ENCODE measurements around the gene ZBTB7C. TPM values are rescaled to one million over a fixed set of nuclear protein-coding genes. Genes with fewer than 3 reads are reported as not detected.

Gene ZBTB7C
- polyA plus RNA-seq, 1 of the 3 experiments (the other 2 are of a cell fraction): 0.05 TPM

GRCh38 chr18:48036226-48036625 lies 373.0 kb downstream of the ZBTB7C start (continued):
- TF ChIP-seq, protein P1, sequence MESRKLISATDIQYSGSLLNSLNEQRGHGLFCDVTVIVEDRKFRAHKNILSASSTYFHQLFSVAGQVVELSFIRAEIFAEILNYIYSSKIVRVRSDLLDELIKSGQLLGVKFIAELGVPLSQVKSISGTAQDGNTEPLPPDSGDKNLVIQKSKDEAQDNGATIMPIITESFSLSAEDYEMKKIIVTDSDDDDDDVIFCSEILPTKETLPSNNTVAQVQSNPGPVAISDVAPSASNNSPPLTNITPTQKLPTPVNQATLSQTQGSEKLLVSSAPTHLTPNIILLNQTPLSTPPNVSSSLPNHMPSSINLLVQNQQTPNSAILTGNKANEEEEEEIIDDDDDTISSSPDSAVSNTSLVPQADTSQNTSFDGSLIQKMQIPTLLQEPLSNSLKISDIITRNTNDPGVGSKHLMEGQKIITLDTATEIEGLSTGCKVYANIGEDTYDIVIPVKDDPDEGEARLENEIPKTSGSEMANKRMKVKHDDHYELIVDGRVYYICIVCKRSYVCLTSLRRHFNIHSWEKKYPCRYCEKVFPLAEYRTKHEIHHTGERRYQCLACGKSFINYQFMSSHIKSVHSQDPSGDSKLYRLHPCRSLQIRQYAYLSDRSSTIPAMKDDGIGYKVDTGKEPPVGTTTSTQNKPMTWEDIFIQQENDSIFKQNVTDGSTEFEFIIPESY (IDR thresholded peaks at IDR 0.05; ENCODE audit: borderline replicate concordance, low read depth): no peak
- TF ChIP-seq YY1 (IDR thresholded peaks at IDR 0.05; ENCODE audit: low read depth) (no peak), JUND (IDR thresholded peaks at IDR 0.05) (no peak), POLR2AphosphoS5 (IDR thresholded peaks at IDR 0.05; ENCODE audit: low read depth, low read length) (no peak), EP300 (IDR thresholded peaks at IDR 0.05; ENCODE audit: borderline replicate concordance in 1 of 2, low read depth in 1 of 2, low read length in 1 of 2) (no peak)

GRCh38 chr18:48035556-48035860 lies 373.7 kb downstream of the ZBTB7C start:
- ChIA-PET POLR2A (interaction anchor here (1.0 to 3.6 kb wide), 7 partner anchors 17 to 146 kb away, joined by 3 to 28 read pairs (median 14); no protein-coding TSS in a partner anchor), CTCF (interaction anchor here (1.0 to 20.7 kb wide), 11 partner anchors 11 to 408 kb away, joined by 3 to 333 read pairs (median 4); no protein-coding TSS in a partner anchor)
- H4K20me1 ChIP-seq (ENCODE audit: insufficient read depth): no peaks in the 10 kb centered on the region
- 83% methylated on average over 3 of the region's 3 CpGs for WGBS (ENCODE audit: low lambda C conversion rate)
- no peak overlapping the region for H2AFZ ChIP-seq (ENCODE audit: low read depth)
- TF ChIP-seq, protein P2, sequence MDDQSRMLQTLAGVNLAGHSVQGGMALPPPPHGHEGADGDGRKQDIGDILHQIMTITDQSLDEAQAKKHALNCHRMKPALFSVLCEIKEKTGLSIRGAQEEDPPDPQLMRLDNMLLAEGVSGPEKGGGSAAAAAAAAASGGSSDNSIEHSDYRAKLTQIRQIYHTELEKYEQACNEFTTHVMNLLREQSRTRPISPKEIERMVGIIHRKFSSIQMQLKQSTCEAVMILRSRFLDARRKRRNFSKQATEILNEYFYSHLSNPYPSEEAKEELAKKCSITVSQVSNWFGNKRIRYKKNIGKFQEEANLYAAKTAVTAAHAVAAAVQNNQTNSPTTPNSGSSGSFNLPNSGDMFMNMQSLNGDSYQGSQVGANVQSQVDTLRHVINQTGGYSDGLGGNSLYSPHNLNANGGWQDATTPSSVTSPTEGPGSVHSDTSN (IDR thresholded peaks at IDR 0.05): no peak
- TF ChIP-seq POLR2AphosphoS5 (IDR thresholded peaks at IDR 0.05; ENCODE audit: low read depth, low read length): no peak
- no peak overlapping the region for H3K9ac ChIP-seq
- no peak overlapping the region for H3K4me2 ChIP-seq
- no peaks in the 10 kb centered on the region for H3K27me3 ChIP-seq (ENCODE audit: insufficient read depth)
- no peaks in the 10 kb centered on the region for H3F3A ChIP-seq (replicated peaks; ENCODE audit: insufficient read depth)
- no peaks in the 10 kb centered on the region for H3K79me2 ChIP-seq (ENCODE audit: insufficient read depth)
- no peaks in the 10 kb centered on the region for H3K9me3 ChIP-seq
- peak overlapping the region in 1 of 2 experiments; percentile 100; a peak in 2 of 4 replicates for H3K27ac ChIP-seq (ENCODE audit: low read depth in 2 of 2, low read length in 1 of 2)
- H3K9me2 ChIP-seq: no peaks in the 10 kb centered on the region
- DNase-seq: no peak
- H3K4me3 ChIP-seq (ENCODE audit: low read depth in 2 of 2, low read length in 1 of 2): no peak overlapping the region
- H3K36me3 ChIP-seq (replicated peaks in 1 of 2; ENCODE audit: control insufficient read depth in 1 of 2, insufficient read depth in 2 of 2, low read length in 1 of 2): no peaks in the 10 kb centered on the region
- peaks cover 0 to 83% of the 10 kb centered on the region in 2 experiments; a peak in 1 of 4 replicates for H3K4me1 ChIP-seq (ENCODE audit: control insufficient read depth in 1 of 2, insufficient read depth in 2 of 2, low read depth in 1 of 2, low read length in 1 of 2)

- no peaks in the 10 kb centered on the region for H3K9me2 ChIP-seq
- H3K4me2 ChIP-seq: no peak overlapping the region
- 69% methylated on average over 12 of the region's 16 CpGs for WGBS (ENCODE audit: low lambda C conversion rate)
- no peaks in the 10 kb centered on the region for H3K36me3 ChIP-seq (replicated peaks in 1 of 2; ENCODE audit: control insufficient read depth in 1 of 2, insufficient read depth in 2 of 2, low read length in 1 of 2)
- no peaks in the 10 kb centered on the region for H3K9me3 ChIP-seq
- ChIA-PET CTCF (interaction anchor here (1.0 to 20.7 kb wide), 14 partner anchors 10 to 409 kb away, joined by 3 to 333 read pairs (median 4); no protein-coding TSS in a partner anchor), POLR2A (interaction anchor here (0.9 to 3.6 kb wide), 13 partner anchors 9 to 194 kb away, joined by 3 to 28 read pairs (median 5); no protein-coding TSS in a partner anchor)
- no peak overlapping the region for H3K9ac ChIP-seq
- H3K27me3 ChIP-seq (ENCODE audit: insufficient read depth): no peaks in the 10 kb centered on the region
- DNase-seq: peak; percentile 71
- H3F3A ChIP-seq (replicated peaks; ENCODE audit: insufficient read depth): no peaks in the 10 kb centered on the region
- H2AFZ ChIP-seq (ENCODE audit: low read depth): no peak overlapping the region
- no peaks in the 10 kb centered on the region for H4K20me1 ChIP-seq (ENCODE audit: insufficient read depth)
- peak overlapping the region in 1 of 2 experiments; percentile 100; a peak in 3 of 4 replicates for H3K27ac ChIP-seq (ENCODE audit: low read depth in 2 of 2, low read length in 1 of 2)
- peaks cover 0 to 84% of the 10 kb centered on the region in 2 experiments; a peak in 1 of 4 replicates for H3K4me1 ChIP-seq (ENCODE audit: control insufficient read depth in 1 of 2, insufficient read depth in 2 of 2, low read depth in 1 of 2, low read length in 1 of 2)
- no peak overlapping the region for H3K4me3 ChIP-seq (ENCODE audit: low read depth in 2 of 2, low read length in 1 of 2)
- H3K79me2 ChIP-seq (ENCODE audit: insufficient read depth): no peaks in the 10 kb centered on the region
- TF ChIP-seq USF1 (IDR thresholded peaks at IDR 0.05; ENCODE audit: borderline replicate concordance, low read depth) (no peak), GATA2 (CRISPR knock-in tag; IDR thresholded peaks at IDR 0.05) (peak; percentile 98), YY1 (IDR thresholded peaks at IDR 0.05; ENCODE audit: low read depth) (no peak), MAX (IDR thresholded peaks at IDR 0.05; ENCODE audit: low read depth) (no peak), EP300 (IDR thresholded peaks at IDR 0.05; ENCODE audit: borderline replicate concordance in 1 of 2, low read depth in 1 of 2, low read length in 1 of 2) (peak in 1 of 2 experiments; percentile 99; a peak in 2 of 4 replicates), TAF1 (IDR thresholded peaks at IDR 0.05; ENCODE audit: borderline replicate concordance, low read depth, low read length) (no peak), FOXJ3 (CRISPR knock-in tag; IDR thresholded peaks at IDR 0.05) (peak; percentile 96), GABPA (IDR thresholded peaks at IDR 0.05; ENCODE audit: low read depth) (no peak), RFX5 (IDR thresholded peaks at IDR 0.05; ENCODE audit: low read length) (no peak), NRF1 (IDR thresholded peaks at IDR 0.05; ENCODE audit: low read depth, low read length) (no peak)
- TF ChIP-seq, protein P3, sequence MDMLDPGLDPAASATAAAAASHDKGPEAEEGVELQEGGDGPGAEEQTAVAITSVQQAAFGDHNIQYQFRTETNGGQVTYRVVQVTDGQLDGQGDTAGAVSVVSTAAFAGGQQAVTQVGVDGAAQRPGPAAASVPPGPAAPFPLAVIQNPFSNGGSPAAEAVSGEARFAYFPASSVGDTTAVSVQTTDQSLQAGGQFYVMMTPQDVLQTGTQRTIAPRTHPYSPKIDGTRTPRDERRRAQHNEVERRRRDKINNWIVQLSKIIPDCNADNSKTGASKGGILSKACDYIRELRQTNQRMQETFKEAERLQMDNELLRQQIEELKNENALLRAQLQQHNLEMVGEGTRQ (IDR thresholded peaks at IDR 0.05; ENCODE audit: borderline replicate concordance, low read depth, low read length): no peak
- TF ChIP-seq, protein P4, sequence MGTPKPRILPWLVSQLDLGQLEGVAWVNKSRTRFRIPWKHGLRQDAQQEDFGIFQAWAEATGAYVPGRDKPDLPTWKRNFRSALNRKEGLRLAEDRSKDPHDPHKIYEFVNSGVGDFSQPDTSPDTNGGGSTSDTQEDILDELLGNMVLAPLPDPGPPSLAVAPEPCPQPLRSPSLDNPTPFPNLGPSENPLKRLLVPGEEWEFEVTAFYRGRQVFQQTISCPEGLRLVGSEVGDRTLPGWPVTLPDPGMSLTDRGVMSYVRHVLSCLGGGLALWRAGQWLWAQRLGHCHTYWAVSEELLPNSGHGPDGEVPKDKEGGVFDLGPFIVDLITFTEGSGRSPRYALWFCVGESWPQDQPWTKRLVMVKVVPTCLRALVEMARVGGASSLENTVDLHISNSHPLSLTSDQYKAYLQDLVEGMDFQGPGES (IDR thresholded peaks at IDR 0.05; ENCODE audit: low read depth, low read length): no peak
These were observed 374.3 kb downstream of the ZBTB7C start for GRCh38 chr18:48034651-48035555.

All from SK-N-SH (cell line).